Neutrophil (primary cell): ENCODE data around the gene ANK3.

Experiments used
- H3K27ac ChIP-seq: fragments of 200-600 bp; sonication (generic); 2 replicates; pipeline ENCODE4 v1.5.1; 2016; ENCODE audit warnings: mild to moderate bottlenecking, moderate library complexity
- H3K27me3 ChIP-seq: fragments of 200-600 bp; sonication (generic); 2 replicates; pipeline ENCODE4 v1.6.0; 2016; ENCODE audit warnings: mild to moderate bottlenecking
- H3K36me3 ChIP-seq: fragments of 200-600 bp; sonication (generic); 2 replicates; pipeline ENCODE4 v1.5.1; 2017
- H3K4me1 ChIP-seq, 2 experiments: fragments of 200-600 bp in 1 of 2; sonication (generic) in 1 of 2; 1 replicate in 1 of 2; 2 replicates in 1 of 2; pipeline versions ENCODE4 v1.5.1 to v1.6.1; 2013 to 2016; ENCODE audit warnings: low read depth in 1 of 2, low read length in 1 of 2, mild to moderate bottlenecking in 1 of 2, moderate library complexity in 1 of 2; ENCODE audit not compliant: control insufficient read depth in 1 of 2, insufficient read depth in 1 of 2
- H3K4me3 ChIP-seq, 2 experiments: fragments of 200-600 bp in 1 of 2; sonication (generic) in 1 of 2; 1 replicate in 1 of 2; 2 replicates in 1 of 2; pipeline ENCODE4 v1.5.1; 2013 to 2016; ENCODE audit warnings: low read depth in 1 of 2, low read length in 1 of 2, mild to moderate bottlenecking in 1 of 2, moderate library complexity in 1 of 2
- H3K9me3 ChIP-seq: fragments of 200-600 bp; sonication (generic); 2 replicates; pipeline ENCODE4 v1.5.1; 2016
- CTCF ChIP-seq: fragments of 200-600 bp; sonication (generic); IDR thresholded peaks from 2 replicates; pipeline ENCODE4 v1.5.1; 2016; ENCODE audit warnings: antibody characterized with exemption

ANK3 gene

GRCh38 chr10:60303778-60304177 is 85.9 kb downstream of the ANK3 start:
- Histone ChIP-seq H3K36me3 (no peaks in the 10 kb centered on the region), H3K27ac (no peak overlapping the region), H3K4me1 (no peaks in the 10 kb centered on the region), H3K27me3 (no peaks in the 10 kb centered on the region), H3K9me3 (no peaks in the 10 kb centered on the region), H3K4me3 (no peak overlapping the region)
- TF ChIP-seq CTCF, result no peak

GRCh38 chr10:60299961-60300883 is 89.5 kb downstream of the ANK3 start:
- Histone ChIP-seq H3K9me3 (no peaks in the 10 kb centered on the region), H3K27me3 (no peaks in the 10 kb centered on the region), H3K36me3 (no peaks in the 10 kb centered on the region), H3K4me3 (no peak overlapping the region), H3K27ac (no peak overlapping the region), H3K4me1 (no peaks in the 10 kb centered on the region)
- no peak for TF ChIP-seq CTCF

- H3K27me3 ChIP-seq, result no peaks in the 10 kb centered on the region
- H3K9me3 ChIP-seq, result no peaks in the 10 kb centered on the region
- H3K27ac ChIP-seq, result no peak overlapping the region
- H3K4me1 ChIP-seq, result no peaks in the 10 kb centered on the region
- no peaks in the 10 kb centered on the region for H3K36me3 ChIP-seq
- TF ChIP-seq CTCF, result no peak
- H3K4me3 ChIP-seq, result no peak overlapping the region
Measured at GRCh38 chr10:60299390-60299778, 90.3 kb downstream of the ANK3 start.

- Histone ChIP-seq H3K4me3 (no peak overlapping the region), H3K9me3 (no peaks in the 10 kb centered on the region), H3K4me1 (no peaks in the 10 kb centered on the region), H3K27ac (no peak overlapping the region), H3K27me3 (no peaks in the 10 kb centered on the region), H3K36me3 (no peaks in the 10 kb centered on the region)
- no peak for TF ChIP-seq CTCF
Measured at GRCh38 chr10:60298408-60299389, 91.0 kb downstream of the ANK3 start.

GRCh38 chr10:60296073-60296472 is 93.6 kb downstream of the ANK3 start:
- Histone ChIP-seq H3K4me3 (no peak overlapping the region), H3K9me3 (no peaks in the 10 kb centered on the region), H3K36me3 (no peaks in the 10 kb centered on the region), H3K27me3 (no peaks in the 10 kb centered on the region), H3K27ac (no peak overlapping the region), H3K4me1 (no peaks in the 10 kb centered on the region)
- TF ChIP-seq CTCF, result no peak
